ENCODE data around the gene MCAT.

The MCAT gene

GRCh38 chr22:43088984-43089717 lies 54.0 kb downstream of the MCAT start, which contains the start of gene TTLL1:
Gene TTLL1 (minus strand): TSS chr22:43089391. CDS start chr22:43075586, 13,805 bp downstream.
- peak; percentile 88 for DNase-seq

GRCh38 chr22:43088627-43088983 lies 54.6 kb downstream of the MCAT start:
- DNase-seq, result no peak

GRCh38 chr22:43085658-43086606 lies 57.3 kb downstream of the MCAT start:
- DNase-seq, result no peak
